Activated naive CD4-positive, alpha-beta T cell treated with anti-CD3 and anti-CD28 coated beads, Interleukin-2, amount 10 ng/mL, durations not matched to agents 7 days and 5 days (primary cell): Measurements from ENCODE around the gene PRDX1.

ENCODE experiments used
- CTCF ChIA-PET: fragments of 350-600 bp; sonication (Branson Sonifier 250); formaldehyde crosslinking; loops from one replicate; lab custom pipeline; 2021; ENCODE audit warnings: antibody characterized with exemption; lab: Charles Lee
- DNase-seq: peaks from one replicate; pipeline ENCODE4 v3.0.0-alpha.2; 2020
- H3K27ac Mint-ChIP-seq: one replicate; pipeline ENCODE4 v1.8.0; 2021; ENCODE audit warnings: mild to moderate bottlenecking, moderate library complexity, mixed read lengths
- H3K27me3 Mint-ChIP-seq: one replicate; pipeline ENCODE4 v1.8.0; 2021; ENCODE audit warnings: mild to moderate bottlenecking, mixed read lengths
- H3K36me3 Mint-ChIP-seq: one replicate; pipeline ENCODE4 v1.8.0; 2021; ENCODE audit warnings: mixed read lengths
- H3K4me1 Mint-ChIP-seq: one replicate; pipeline ENCODE4 v1.8.0; 2021; ENCODE audit warnings: mixed read lengths
- H3K4me3 Mint-ChIP-seq: one replicate; pipeline ENCODE4 v1.8.0; 2021; ENCODE audit warnings: mild to moderate bottlenecking, moderate library complexity, mixed read lengths
- H3K9me3 Mint-ChIP-seq: one replicate; pipeline ENCODE4 v1.8.0; 2021; ENCODE audit warnings: mixed read lengths

PRDX1 gene

DNA sequence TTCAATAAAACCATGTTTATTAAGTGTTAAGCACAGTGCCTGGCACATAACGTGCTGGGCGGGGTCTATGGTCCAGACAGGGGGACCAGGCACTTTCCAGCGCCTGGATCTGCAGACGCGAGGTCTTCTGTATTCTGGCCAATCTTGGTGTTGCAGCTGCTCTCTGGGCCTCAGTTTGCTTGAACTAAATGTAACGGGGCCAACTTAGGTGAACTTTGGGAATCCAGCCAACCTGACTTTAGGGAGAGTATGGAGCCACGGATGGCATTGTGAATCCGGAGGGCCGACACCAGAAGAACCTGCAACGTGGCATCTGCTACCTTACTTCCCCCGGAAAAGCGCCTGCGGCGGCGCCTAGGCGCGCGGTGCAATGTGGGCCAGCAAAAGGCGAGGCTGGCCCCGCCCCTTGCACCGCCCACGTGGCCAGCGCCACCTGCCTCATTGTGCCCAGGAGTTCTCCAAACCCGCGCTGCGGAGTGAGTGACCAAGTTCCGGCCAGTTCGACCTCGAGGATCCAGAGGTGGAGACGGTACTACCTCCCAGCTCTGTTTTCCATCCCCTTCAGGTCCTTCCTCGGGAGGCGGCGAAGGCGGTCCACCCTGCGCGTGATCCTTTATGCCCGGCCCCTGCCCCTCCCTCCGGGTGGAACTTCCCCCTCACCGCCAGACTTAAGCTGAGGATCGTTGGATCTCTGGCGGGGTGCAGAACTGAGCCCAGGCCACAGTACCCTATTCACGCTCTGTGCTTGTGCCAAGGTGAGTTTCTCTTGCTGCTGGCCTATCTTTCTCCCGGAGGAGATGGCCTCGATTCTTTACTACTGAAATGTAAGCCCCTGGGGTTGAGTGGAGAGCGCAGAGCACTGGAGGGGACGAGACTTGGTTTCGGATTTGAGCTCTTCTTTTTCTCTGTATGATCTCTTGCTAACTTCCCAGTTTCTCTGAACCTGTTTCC lies 29.0 kb upstream of the PRDX1 start, which contains the start of gene AKR1A1:
Gene AKR1A1, plus strand, starts transcription at position 426 of the 951 bp plus-strand sequence. CDS start 10,969 bp downstream, outside the sequence.
- CTCF ChIA-PET: interaction anchor here (0.6 to 1.7 kb wide), 6 partner anchors 18 to 38 kb away, joined by 3 to 6 read pairs (median 4); no protein-coding TSS in a partner anchor
- peaks cover 32% of the 10 kb centered on the region for H3K4me1 Mint-ChIP-seq
- peak within 1 kb of the TSS; percentile 89 for H3K27ac Mint-ChIP-seq
- peak within 1 kb of the TSS; percentile 97 for H3K4me3 Mint-ChIP-seq
- peak; percentile 91 for DNase-seq
- peaks cover 16% of the 10 kb centered on the region for H3K27me3 Mint-ChIP-seq
- peaks cover 12% of the 10 kb centered on the region for H3K36me3 Mint-ChIP-seq
- no peaks in the 10 kb centered on the region for H3K9me3 Mint-ChIP-seq

DNA sequence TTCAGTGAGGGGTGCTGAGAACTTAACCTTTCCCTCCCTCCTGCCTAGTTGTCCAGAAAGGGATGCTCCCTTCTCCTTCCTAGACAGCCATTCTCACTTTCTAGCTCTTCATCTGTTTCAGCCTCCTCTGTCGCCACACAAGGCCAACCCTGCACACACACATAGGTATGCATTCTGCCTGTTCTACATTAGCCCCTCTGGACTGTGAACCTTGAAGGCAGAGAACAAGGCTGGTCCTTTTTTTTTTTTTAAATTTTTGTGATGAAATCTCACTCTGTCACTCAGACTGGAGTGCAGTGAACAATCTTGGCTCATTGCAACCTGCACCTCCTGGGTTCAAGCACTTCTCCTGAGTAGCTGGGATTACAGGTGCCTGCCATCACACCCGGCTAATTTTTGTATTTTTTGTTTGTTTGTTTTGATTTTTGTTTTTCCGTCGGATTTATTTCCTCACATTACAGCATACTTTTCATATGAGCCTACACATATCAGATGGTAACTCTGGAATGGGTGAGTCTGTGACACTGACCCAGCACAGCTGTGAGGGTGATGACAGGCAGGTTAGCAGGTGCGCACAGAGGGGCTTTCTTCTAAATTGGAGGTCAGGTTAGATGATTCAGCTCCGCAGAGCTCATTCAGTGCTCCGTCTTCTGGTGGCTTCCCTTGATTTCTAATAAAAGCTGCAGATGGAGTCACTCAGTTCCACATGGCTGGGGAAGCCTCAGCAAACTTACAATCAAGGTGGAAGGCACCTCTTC lies 24.0 kb upstream of the PRDX1 start:
- Mint-ChIP-seq H3K27me3 (peaks cover 20% of the 10 kb centered on the region), H3K4me1 (peaks cover 41% of the 10 kb centered on the region), H3K36me3 (no peaks in the 10 kb centered on the region), H3K27ac (no peak overlapping the region), H3K4me3 (no peak overlapping the region), H3K9me3 (no peaks in the 10 kb centered on the region)
- no peak for DNase-seq
- CTCF ChIA-PET: interaction anchor here (1.8 to 3.0 kb wide), 2 partner anchors 10 to 25 kb away, joined by 4 to 9 read pairs; no protein-coding TSS in a partner anchor

DNA sequence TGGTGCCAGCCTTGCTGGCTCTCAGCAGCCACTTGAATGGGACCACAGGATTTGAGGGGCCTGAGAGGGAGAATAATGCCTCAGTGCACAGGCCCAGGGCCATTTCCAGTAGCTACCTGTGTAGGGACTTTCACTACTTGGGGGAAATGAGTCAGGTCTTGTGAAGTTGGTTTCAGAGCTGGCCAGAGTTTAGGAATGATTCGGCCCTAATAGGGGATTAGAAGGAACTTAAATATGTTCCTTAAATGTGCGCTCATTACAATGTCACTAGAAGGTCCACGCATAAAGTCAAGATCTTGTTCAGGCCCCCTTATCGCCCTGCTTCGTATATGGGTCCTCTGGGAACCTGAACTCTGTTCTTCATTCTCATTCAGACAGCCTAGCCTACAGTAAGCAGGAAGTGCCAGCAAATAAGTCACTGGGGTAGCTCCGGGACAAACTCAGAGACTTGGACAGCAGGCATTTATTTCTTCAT lies 23.4 kb upstream of the PRDX1 start:
- H3K27me3 Mint-ChIP-seq: peaks cover 19% of the 10 kb centered on the region
- DNase-seq: no peak
- peak overlapping the region; percentile 3 for H3K27ac Mint-ChIP-seq
- no peaks in the 10 kb centered on the region for H3K9me3 Mint-ChIP-seq
- no peak overlapping the region for H3K4me3 Mint-ChIP-seq
- H3K36me3 Mint-ChIP-seq: no peaks in the 10 kb centered on the region
- peaks cover 35% of the 10 kb centered on the region for H3K4me1 Mint-ChIP-seq
- CTCF ChIA-PET: interaction anchor here (1.5 to 3.0 kb wide), 4 partner anchors 9 to 25 kb away, joined by 4 to 9 read pairs (median 5); no protein-coding TSS in a partner anchor

GRCh38 chr1:45544530-45544929 lies 22.8 kb upstream of the PRDX1 start:
- Mint-ChIP-seq H3K27me3 (peaks cover 19% of the 10 kb centered on the region), H3K36me3 (no peaks in the 10 kb centered on the region), H3K4me3 (no peak overlapping the region), H3K4me1 (peaks cover 33% of the 10 kb centered on the region), H3K27ac (no peak overlapping the region), H3K9me3 (no peaks in the 10 kb centered on the region)
- no peak for DNase-seq
- CTCF ChIA-PET: interaction anchor here (1.4 to 3.0 kb wide), 5 partner anchors 9 to 26 kb away, joined by 3 to 9 read pairs (median 4); no protein-coding TSS in a partner anchor

GRCh38 chr1:45543581-45544417 lies 22.1 kb upstream of the PRDX1 start:
- H3K36me3 Mint-ChIP-seq: no peaks in the 10 kb centered on the region
- H3K9me3 Mint-ChIP-seq: no peaks in the 10 kb centered on the region
- CTCF ChIA-PET: interaction anchor here (1.4 to 3.0 kb wide), 4 partner anchors 19 to 26 kb away, joined by 3 to 9 read pairs (median 5); no protein-coding TSS in a partner anchor
- H3K27ac Mint-ChIP-seq: peak overlapping the region; percentile 68
- peak; percentile 73 for DNase-seq
- H3K27me3 Mint-ChIP-seq: peaks cover 23% of the 10 kb centered on the region
- H3K4me3 Mint-ChIP-seq: peak overlapping the region; percentile 8
- H3K4me1 Mint-ChIP-seq: peaks cover 33% of the 10 kb centered on the region

- no peaks in the 10 kb centered on the region for H3K36me3 Mint-ChIP-seq
- no peaks in the 10 kb centered on the region for H3K9me3 Mint-ChIP-seq
- no peak for DNase-seq
- CTCF ChIA-PET: interaction anchor here (3.0 kb wide), 1 partner anchor 28 kb away, joined by 9 read pairs; no protein-coding TSS in a partner anchor
- H3K4me1 Mint-ChIP-seq: peaks cover 33% of the 10 kb centered on the region
- H3K27ac Mint-ChIP-seq: no peak overlapping the region
- peaks cover 23% of the 10 kb centered on the region for H3K27me3 Mint-ChIP-seq
- no peak overlapping the region for H3K4me3 Mint-ChIP-seq
Observed at GRCh38 chr1:45542591-45542990, 20.9 kb upstream of the PRDX1 start.

- no peak for DNase-seq
- H3K27ac Mint-ChIP-seq: no peak overlapping the region
- H3K27me3 Mint-ChIP-seq: peaks cover 15% of the 10 kb centered on the region
- no peak overlapping the region for H3K4me3 Mint-ChIP-seq
- H3K36me3 Mint-ChIP-seq: no peaks in the 10 kb centered on the region
- CTCF ChIA-PET: interaction anchor here (1.6 kb wide), 1 partner anchor 29 kb away, joined by 3 read pairs; no protein-coding TSS in a partner anchor
- H3K4me1 Mint-ChIP-seq: peaks cover 43% of the 10 kb centered on the region
- H3K9me3 Mint-ChIP-seq: no peaks in the 10 kb centered on the region
Observed at GRCh38 chr1:45541193-45541592, 19.5 kb upstream of the PRDX1 start.

GRCh38 chr1:45536886-45537285 lies 15.2 kb upstream of the PRDX1 start:
- Mint-ChIP-seq H3K36me3 (no peaks in the 10 kb centered on the region), H3K9me3 (no peaks in the 10 kb centered on the region), H3K4me3 (no peak overlapping the region), H3K4me1 (peaks cover 12% of the 10 kb centered on the region), H3K27me3 (peaks cover 13% of the 10 kb centered on the region), H3K27ac (no peak overlapping the region)
- CTCF ChIA-PET: interaction anchor here (0.9 to 1.9 kb wide), 3 partner anchors 14 to 32 kb away, joined by 4 to 5 read pairs (median 4); no protein-coding TSS in a partner anchor
- no peak for DNase-seq

DNA sequence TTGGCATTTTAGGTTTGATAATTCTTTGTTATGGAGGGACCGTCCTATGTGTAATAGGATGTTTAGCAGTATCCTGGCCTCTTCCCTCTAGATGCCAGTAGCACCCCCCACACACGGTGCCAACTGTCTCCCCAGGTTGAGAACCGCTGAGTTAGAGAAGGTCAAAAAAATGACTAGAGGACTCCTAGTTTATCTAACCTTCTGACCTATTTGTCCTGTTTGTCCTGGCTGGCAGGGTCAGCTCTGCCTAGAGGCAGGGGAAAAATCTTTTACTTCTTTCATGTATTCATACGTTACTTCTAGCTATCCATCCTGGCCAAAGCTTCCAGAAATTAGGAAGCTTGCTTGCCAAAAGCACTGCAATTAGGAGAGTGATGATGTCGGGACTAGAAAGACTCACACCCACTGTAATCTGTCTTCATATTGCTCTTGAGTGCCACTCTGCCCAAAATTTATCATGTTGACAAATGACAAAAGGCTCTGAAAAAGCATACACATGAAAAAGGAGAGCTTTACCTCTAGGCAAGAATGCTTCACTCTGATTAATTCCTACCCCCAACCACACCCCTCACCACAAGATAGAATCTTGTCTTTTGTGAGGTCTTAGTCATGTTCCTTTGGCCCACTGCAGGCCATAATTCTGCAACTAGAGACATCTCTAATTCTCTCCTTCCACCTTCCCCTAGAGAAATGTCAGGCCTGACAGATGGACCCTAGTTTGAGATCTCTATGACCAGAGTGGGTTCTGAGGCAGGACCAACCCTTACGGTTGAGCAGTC lies 14.5 kb upstream of the PRDX1 start:
- Mint-ChIP-seq H3K4me1 (peaks cover 12% of the 10 kb centered on the region), H3K27me3 (peaks cover 15% of the 10 kb centered on the region), H3K27ac (no peak overlapping the region), H3K36me3 (no peaks in the 10 kb centered on the region), H3K9me3 (no peaks in the 10 kb centered on the region), H3K4me3 (no peak overlapping the region)
- CTCF ChIA-PET: interaction anchor here (0.9 to 1.9 kb wide), 5 partner anchors 9 to 43 kb away, joined by 4 to 5 read pairs (median 4); no protein-coding TSS in a partner anchor
- DNase-seq: no peak

GRCh38 chr1:45531873-45532272 lies 10.2 kb upstream of the PRDX1 start:
- Mint-ChIP-seq H3K36me3 (no peaks in the 10 kb centered on the region), H3K9me3 (no peaks in the 10 kb centered on the region), H3K27ac (no peak overlapping the region), H3K4me1 (peaks cover 7% of the 10 kb centered on the region), H3K4me3 (no peak overlapping the region), H3K27me3 (peaks cover 19% of the 10 kb centered on the region)
- CTCF ChIA-PET: interaction anchor here (1.0 kb wide), 1 partner anchor 35 kb away, joined by 3 read pairs; no protein-coding TSS in a partner anchor
- no peak for DNase-seq

DNA sequence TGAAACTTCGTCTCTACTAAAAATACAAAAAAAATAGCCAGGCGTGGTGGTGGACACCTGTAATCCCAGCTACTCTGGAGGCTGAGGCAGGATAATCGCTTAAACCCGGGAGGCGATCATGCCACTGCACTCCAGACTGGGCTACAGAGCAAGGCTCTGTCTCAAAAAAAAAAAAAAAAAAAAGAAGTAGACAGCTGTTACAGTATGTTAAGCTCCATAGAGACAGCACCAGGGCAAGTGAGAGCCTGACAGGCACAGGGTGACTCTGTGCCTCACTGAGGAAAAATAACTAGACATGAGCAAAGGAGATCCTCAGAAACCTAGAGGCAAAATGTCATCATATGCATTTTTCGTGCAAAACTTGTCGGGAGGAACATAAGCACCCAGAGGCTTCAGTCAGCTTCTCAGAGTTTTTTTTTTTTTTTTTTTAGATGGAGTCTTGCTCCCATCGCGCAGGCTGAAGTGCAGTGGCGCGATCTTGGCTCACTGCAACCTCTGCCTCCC lies 9.0 kb upstream of the PRDX1 start:
- CTCF ChIA-PET: interaction anchor here (0.6 to 1.1 kb wide), 2 partner anchors 20 to 38 kb away, joined by 3 to 4 read pairs; no protein-coding TSS in a partner anchor
- DNase-seq: no peak
- no peaks in the 10 kb centered on the region for H3K9me3 Mint-ChIP-seq
- H3K36me3 Mint-ChIP-seq: no peaks in the 10 kb centered on the region
- H3K27me3 Mint-ChIP-seq: peaks cover 24% of the 10 kb centered on the region
- H3K4me1 Mint-ChIP-seq: no peaks in the 10 kb centered on the region
- H3K27ac Mint-ChIP-seq: no peak overlapping the region
- no peak overlapping the region for H3K4me3 Mint-ChIP-seq

DNA sequence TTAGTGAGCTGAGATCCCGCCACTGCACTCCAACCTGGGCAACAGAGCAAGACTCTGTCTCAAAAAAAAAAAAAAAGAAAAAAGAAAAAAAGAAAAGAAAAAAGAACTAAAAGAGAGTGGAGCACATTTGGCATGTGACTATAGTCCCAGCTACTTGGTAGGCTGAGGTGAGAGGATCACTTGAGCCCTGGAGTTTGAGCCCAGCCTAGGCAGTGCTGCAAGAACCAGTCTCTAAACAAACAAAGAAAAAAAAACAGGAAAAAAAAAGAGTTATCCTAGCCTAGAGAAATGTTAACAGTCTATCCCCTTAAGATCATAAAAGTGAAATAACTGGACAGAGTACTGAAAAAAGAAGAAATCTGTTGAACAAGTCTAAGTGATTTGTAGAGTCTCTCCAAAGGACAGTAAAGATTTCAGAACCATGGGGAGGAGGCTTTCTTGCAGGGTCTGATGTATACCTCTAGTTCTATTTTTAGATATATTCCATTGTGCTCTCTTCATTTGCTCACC lies 4.5 kb upstream of the PRDX1 start:
- peaks cover 19% of the 10 kb centered on the region for H3K27me3 Mint-ChIP-seq
- CTCF ChIA-PET: interaction anchor here (1.4 kb wide), 1 partner anchor 25 kb away, joined by 4 read pairs; no protein-coding TSS in a partner anchor
- no peak for DNase-seq
- H3K36me3 Mint-ChIP-seq: no peaks in the 10 kb centered on the region
- H3K4me3 Mint-ChIP-seq: no peak overlapping the region
- H3K4me1 Mint-ChIP-seq: peaks cover 26% of the 10 kb centered on the region
- no peak overlapping the region for H3K27ac Mint-ChIP-seq
- no peaks in the 10 kb centered on the region for H3K9me3 Mint-ChIP-seq
